GM21515 (cell line): ENCODE measurements around the gene ARL2.
A peak's percentile ranks its signal among the peaks of the same experiment; 100 is the strongest.
"Not testable (repeated sequence)": the region's sequence is repeated elsewhere in the genome, so short reads cannot be mapped to it uniquely, and the experiment has no call there.

Experiments used
- ATAC-seq: cut with Tn5 transposase; IDR thresholded peaks from one replicate; pipeline ENCODE4 v1.9.1; 2021; ENCODE audit not compliant: unreplicated experiment

ARL2 gene

GRCh38 chr11:65013888-65014725, at the start of gene ARL2:
Gene ARL2, plus strand, starts transcription at chr11:65014160. Its CDS starts 48 bp downstream, at chr11:65014208.
- ATAC-seq = peak; percentile 57

- ATAC-seq = no peak
Measured at GRCh38 chr11:64967375-64967774, 46.6 kb upstream of the ARL2 start.

- no peak for ATAC-seq
Measured at GRCh38 chr11:64969209-64969608, 44.8 kb upstream of the ARL2 start.

GRCh38 chr11:64970731-64971151, 43.2 kb upstream of the ARL2 start:
- ATAC-seq = no peak

- no peak for ATAC-seq
Measured at GRCh38 chr11:64971421-64972233, 42.3 kb upstream of the ARL2 start, which contains the start of gene MAJIN. Gene MAJIN, minus strand, starts transcription at chr11:64972108. Its CDS starts 12,703 bp downstream, at chr11:64959405.

GRCh38 chr11:64974124-64974523, 39.8 kb upstream of the ARL2 start:
- no peak for ATAC-seq

GRCh38 chr11:64976651-64977050, 37.3 kb upstream of the ARL2 start:
- no peak for ATAC-seq

- not testable (repeated sequence) for ATAC-seq
Measured at GRCh38 chr11:64983339-64983738, 30.6 kb upstream of the ARL2 start.

- no peak for ATAC-seq
Measured at GRCh38 chr11:64987998-64988854, 25.7 kb upstream of the ARL2 start.

- no peak for ATAC-seq
Measured at GRCh38 chr11:64989416-64989815, 24.5 kb upstream of the ARL2 start.

GRCh38 chr11:64990222-64990923, 23.6 kb upstream of the ARL2 start:
- no peak for ATAC-seq

- ATAC-seq = no peak
Measured at GRCh38 chr11:64994318-64994717, 19.6 kb upstream of the ARL2 start.

- no peak for ATAC-seq
Measured at GRCh38 chr11:64996327-64996709, 17.6 kb upstream of the ARL2 start.

- ATAC-seq = no peak
Measured at GRCh38 chr11:64996710-64997380, 17.1 kb upstream of the ARL2 start, which contains the start of gene BATF2. Gene BATF2, minus strand, starts transcription at chr11:64996971. Its CDS starts 57 bp downstream, at chr11:64996914.

GRCh38 chr11:64998141-64998540, 15.8 kb upstream of the ARL2 start:
- ATAC-seq = no peak

GRCh38 chr11:64998690-64999431, 15.1 kb upstream of the ARL2 start:
- ATAC-seq = no peak

GRCh38 chr11:64999478-64999877, 14.5 kb upstream of the ARL2 start:
- ATAC-seq = no peak

- ATAC-seq = no peak
Measured at GRCh38 chr11:65002706-65003105, 11.3 kb upstream of the ARL2 start.

- no peak for ATAC-seq
Measured at GRCh38 chr11:65003282-65003681, 10.7 kb upstream of the ARL2 start.
